WTC11 (cell line): ENCODE data around the gene OR2M5.

ENCODE experiments used
- CREB1 ChIP-seq: sonication (generic); formaldehyde crosslinking; IDR thresholded peaks from 2 replicates; pipeline ENCODE4 v1.8.0; 2023; ENCODE audit warnings: mild to moderate bottlenecking, missing genetic modification reagents
- IRF2 ChIP-seq: sonication (generic); formaldehyde crosslinking; IDR thresholded peaks from 2 replicates; pipeline ENCODE4 v1.8.0; 2022; ENCODE audit warnings: low read depth, missing genetic modification reagents, borderline replicate concordance
- JUN ChIP-seq: sonication (generic); formaldehyde crosslinking; IDR thresholded peaks from 2 replicates; pipeline ENCODE4 v1.8.0; 2023; ENCODE audit warnings: mild to moderate bottlenecking, missing genetic modification reagents
- MLX ChIP-seq: sonication (generic); formaldehyde crosslinking; IDR thresholded peaks from 2 replicates; pipeline ENCODE4 v1.8.1; 2023; ENCODE audit warnings: mild to moderate bottlenecking, missing genetic modification reagents, moderate library complexity
- SP1 ChIP-seq: sonication (generic); formaldehyde crosslinking; conservative IDR thresholded peaks from 2 replicates; pipeline ENCODE4 v1.8.1; 2022; ENCODE audit warnings: missing genetic modification reagents
- ZNF263 ChIP-seq: sonication (generic); formaldehyde crosslinking; IDR thresholded peaks from 2 replicates; pipeline ENCODE4 v1.8.1; 2022; ENCODE audit warnings: low read depth, mild to moderate bottlenecking, moderate library complexity, missing genetic modification reagents
- TF ChIP-seq, protein P1 (sequence below): sonication (generic); formaldehyde crosslinking; IDR thresholded peaks from 2 replicates; pipeline ENCODE4 v1.8.1; 2022; ENCODE audit warnings: low read depth, missing genetic modification reagents, borderline replicate concordance
- TF ChIP-seq, protein P2 (sequence below): fragments of 200-600 bp; IDR thresholded peaks from 2 replicates; pipeline ENCODE4 v1.8.0; 2022; ENCODE audit warnings: antibody characterized with exemption
- TF ChIP-seq, protein P3 (sequence below): fragments of 250-450 bp; sonication (Bioruptor Pico); IDR thresholded peaks from 2 replicates; pipeline ENCODE4 v1.8.0; 2021; ENCODE audit warnings: mild to moderate bottlenecking

GRCh38 chr1:248152056-248152827 lies 7.3 kb downstream of the OR2M5 start:
- TF ChIP-seq, protein P1, sequence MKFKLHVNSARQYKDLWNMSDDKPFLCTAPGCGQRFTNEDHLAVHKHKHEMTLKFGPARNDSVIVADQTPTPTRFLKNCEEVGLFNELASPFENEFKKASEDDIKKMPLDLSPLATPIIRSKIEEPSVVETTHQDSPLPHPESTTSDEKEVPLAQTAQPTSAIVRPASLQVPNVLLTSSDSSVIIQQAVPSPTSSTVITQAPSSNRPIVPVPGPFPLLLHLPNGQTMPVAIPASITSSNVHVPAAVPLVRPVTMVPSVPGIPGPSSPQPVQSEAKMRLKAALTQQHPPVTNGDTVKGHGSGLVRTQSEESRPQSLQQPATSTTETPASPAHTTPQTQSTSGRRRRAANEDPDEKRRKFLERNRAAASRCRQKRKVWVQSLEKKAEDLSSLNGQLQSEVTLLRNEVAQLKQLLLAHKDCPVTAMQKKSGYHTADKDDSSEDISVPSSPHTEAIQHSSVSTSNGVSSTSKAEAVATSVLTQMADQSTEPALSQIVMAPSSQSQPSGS (CRISPR knock-in tag) = no peak
- TF ChIP-seq, protein P2, sequence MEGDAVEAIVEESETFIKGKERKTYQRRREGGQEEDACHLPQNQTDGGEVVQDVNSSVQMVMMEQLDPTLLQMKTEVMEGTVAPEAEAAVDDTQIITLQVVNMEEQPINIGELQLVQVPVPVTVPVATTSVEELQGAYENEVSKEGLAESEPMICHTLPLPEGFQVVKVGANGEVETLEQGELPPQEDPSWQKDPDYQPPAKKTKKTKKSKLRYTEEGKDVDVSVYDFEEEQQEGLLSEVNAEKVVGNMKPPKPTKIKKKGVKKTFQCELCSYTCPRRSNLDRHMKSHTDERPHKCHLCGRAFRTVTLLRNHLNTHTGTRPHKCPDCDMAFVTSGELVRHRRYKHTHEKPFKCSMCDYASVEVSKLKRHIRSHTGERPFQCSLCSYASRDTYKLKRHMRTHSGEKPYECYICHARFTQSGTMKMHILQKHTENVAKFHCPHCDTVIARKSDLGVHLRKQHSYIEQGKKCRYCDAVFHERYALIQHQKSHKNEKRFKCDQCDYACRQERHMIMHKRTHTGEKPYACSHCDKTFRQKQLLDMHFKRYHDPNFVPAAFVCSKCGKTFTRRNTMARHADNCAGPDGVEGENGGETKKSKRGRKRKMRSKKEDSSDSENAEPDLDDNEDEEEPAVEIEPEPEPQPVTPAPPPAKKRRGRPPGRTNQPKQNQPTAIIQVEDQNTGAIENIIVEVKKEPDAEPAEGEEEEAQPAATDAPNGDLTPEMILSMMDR = no peak
- no peak for TF ChIP-seq IRF2 (CRISPR knock-in tag)
- no peak for TF ChIP-seq ZNF263 (CRISPR knock-in tag)
- TF ChIP-seq JUN (CRISPR knock-in tag) = no peak
- no peak for TF ChIP-seq SP1 (CRISPR knock-in tag)
- TF ChIP-seq, protein P3, sequence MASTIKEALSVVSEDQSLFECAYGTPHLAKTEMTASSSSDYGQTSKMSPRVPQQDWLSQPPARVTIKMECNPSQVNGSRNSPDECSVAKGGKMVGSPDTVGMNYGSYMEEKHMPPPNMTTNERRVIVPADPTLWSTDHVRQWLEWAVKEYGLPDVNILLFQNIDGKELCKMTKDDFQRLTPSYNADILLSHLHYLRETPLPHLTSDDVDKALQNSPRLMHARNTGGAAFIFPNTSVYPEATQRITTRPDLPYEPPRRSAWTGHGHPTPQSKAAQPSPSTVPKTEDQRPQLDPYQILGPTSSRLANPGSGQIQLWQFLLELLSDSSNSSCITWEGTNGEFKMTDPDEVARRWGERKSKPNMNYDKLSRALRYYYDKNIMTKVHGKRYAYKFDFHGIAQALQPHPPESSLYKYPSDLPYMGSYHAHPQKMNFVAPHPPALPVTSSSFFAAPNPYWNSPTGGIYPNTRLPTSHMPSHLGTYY (CRISPR knock-in tag) = no peak
- no peak for TF ChIP-seq CREB1 (CRISPR knock-in tag)
- no peak for TF ChIP-seq MLX (CRISPR knock-in tag)
